Left lung (tissue), 10 donors: Measurements from ENCODE around the gene SCO1. TPM values are rescaled to one million over a fixed set of nuclear protein-coding genes. Genes with fewer than 3 reads are reported as not detected.
"Not testable (repeated sequence)": the region's sequence is repeated elsewhere in the genome, so short reads cannot be mapped to it uniquely, and the experiment has no call there.

Source experiments
- ATAC-seq: fragments of 200-7000 bp; cut with Tn5 transposase; one replicate; pipeline ENCODE4 v1.9.1; 2020; ENCODE audit warnings: moderate library complexity
- DNase-seq, 4 donors: peaks; one replicate each; pipeline ENCODE4 v3.0.0-alpha.2; 2013 to 2020
- H3K27ac ChIP-seq, 2 donors: fragments of 200-600 bp; sonication (generic) in 1 of 2; one replicate each; pipeline versions ENCODE4 v1.5.0 to v1.8.0; 2020 to 2021
- H3K27me3 ChIP-seq, 2 donors: fragments of 200-600 bp; sonication (generic) in 1 of 2; one replicate each; pipeline versions ENCODE4 v1.5.0 to v1.8.0; 2020 to 2021
- H3K36me3 ChIP-seq, 2 donors: fragments of 200-600 bp; sonication (generic) in 1 of 2; one replicate each; pipeline versions ENCODE4 v1.5.0 to v1.8.0; 2020 to 2021
- H3K4me1 ChIP-seq, 2 donors: fragments of 200-600 bp; one replicate each; pipeline ENCODE4 v1.8.0; 2021
- H3K4me3 ChIP-seq, 2 donors: fragments of 200-600 bp; sonication (generic) in 1 of 2; one replicate each; pipeline versions ENCODE4 v1.5.0 to v1.8.0; 2020 to 2021; ENCODE audit warnings: mild to moderate bottlenecking in 1 of 2
- H3K9me3 ChIP-seq, 2 donors: fragments of 200-600 bp; sonication (generic) in 1 of 2; one replicate each; pipeline versions ENCODE4 v1.5.0 to v1.8.0; 2020 to 2021
- CTCF ChIP-seq, 2 donors: fragments of 200-600 bp; sonication (generic) in 1 of 2; IDR thresholded peaks; one replicate each; pipeline versions ENCODE4 v1.5.0 to v1.8.0; 2021; ENCODE audit warnings: antibody characterized with exemption in 2 of 2
- intact Hi-C, 2 donors: fragments of 100-400 bp; cut with DNase I; formaldehyde crosslinking; loops; one replicate each; pipeline versions ENCODE4 v1.11.2 to v1.14.2; 2022
- polyA plus RNA-seq, 6 donors: library from polyadenylated mRNA; unstranded; fragments of 120-200 nt; gene quantifications; one replicate each; pipeline ENCODE4 v1.2.1, GENCODE V29; 2013; ENCODE audit not compliant: insufficient read length in 6 of 6
- total RNA-seq, 2 donors: library from RNA; stranded (reverse); fragmentation: NEBNext Ultra II Directional; extraction: Animal tissue kit (Norgen Biotek cat#: 25700); gene quantifications; one replicate each; pipeline ENCODE4 v1.2.1, GENCODE V29; 2021
- donor health status: DM: no; HTN: yes; CAD: no.
- donor health status: DM: no; HTN: no; CAD: no.

The SCO1 gene
- total and polyA plus RNA-seq, 8 donors, result 24.5 to 29.6 (median 26.7) TPM

DNA sequence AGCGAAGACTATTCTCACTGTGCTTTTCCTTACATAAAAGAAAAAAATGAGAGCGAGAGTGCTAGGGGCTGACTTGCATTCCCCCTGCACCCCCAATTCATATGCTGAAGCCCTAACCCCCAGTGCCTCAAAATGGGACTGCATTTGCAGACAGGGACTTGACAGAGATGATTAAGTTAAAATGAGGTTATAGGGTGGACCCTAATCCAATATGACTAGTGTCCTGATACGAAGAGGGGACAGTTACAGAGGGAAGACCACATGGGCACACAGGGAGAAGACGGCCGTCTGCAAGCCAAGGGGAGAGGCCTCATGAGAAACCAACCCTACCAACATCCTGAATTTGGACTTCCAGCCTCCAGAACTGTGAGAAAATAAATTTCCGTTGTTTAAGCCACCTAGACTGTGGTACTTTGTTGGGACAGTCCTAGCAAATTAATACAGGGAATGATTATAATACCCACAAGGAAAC is 34.1 kb upstream of the SCO1 start:
- no peak overlapping the region for H3K27ac ChIP-seq
- intact Hi-C loops, result no loop called here
- TF ChIP-seq CTCF (IDR thresholded peaks at IDR 0.05), result no peak

GRCh38 chr17:10730247-10730646 is 32.9 kb upstream of the SCO1 start:
- peak overlapping the region; percentile 65 to 66 for H3K4me3 ChIP-seq
- ATAC-seq, result peak; percentile 2
- H3K36me3 ChIP-seq, H3K9me3 ChIP-seq, intact Hi-C loops, DNase-seq, H3K27me3 ChIP-seq, H3K4me1 ChIP-seq: not testable (repeated sequence)
- H3K27ac ChIP-seq, result peak overlapping the region; percentile 89 to 92

More for the DNA sequence above, 34.1 kb upstream of the SCO1 start:
- no peaks in the 10 kb centered on the region for H3K9me3 ChIP-seq
- peaks cover 0 to 10% of the 10 kb centered on the region in 2 donors for H3K4me1 ChIP-seq
- no peaks in the 10 kb centered on the region for H3K27me3 ChIP-seq
- H3K36me3 ChIP-seq, result no peaks in the 10 kb centered on the region
- no peak for ATAC-seq
- no peak overlapping the region for H3K4me3 ChIP-seq
- no peak for DNase-seq

- DNase-seq, result peak; percentile 82 to 93 (median 86)
- ATAC-seq, result peak; percentile 97
- Histone ChIP-seq H3K27ac (peak within 1 kb of the TSS; percentile 89 to 92), H3K9me3 (no peaks in the 10 kb centered on the region), H3K4me1 (peaks cover 0 to 10% of the 10 kb centered on the region in 2 donors), H3K36me3 (peaks cover 0 to 9% of the 10 kb centered on the region in 2 donors), H3K27me3 (no peaks in the 10 kb centered on the region), H3K4me3 (peak within 1 kb of the TSS; percentile 65 to 66)
- TF ChIP-seq CTCF (IDR thresholded peaks at IDR 0.05), result no peak
- intact Hi-C loops, result no loop called here
Measured at GRCh38 chr17:10729334-10730193, 32.2 kb upstream of the SCO1 start, which contains the start of gene TMEM220. Gene TMEM220, minus strand, starts transcription at chr17:10730023. Its CDS starts 172 bp downstream, at chr17:10729851.

DNA sequence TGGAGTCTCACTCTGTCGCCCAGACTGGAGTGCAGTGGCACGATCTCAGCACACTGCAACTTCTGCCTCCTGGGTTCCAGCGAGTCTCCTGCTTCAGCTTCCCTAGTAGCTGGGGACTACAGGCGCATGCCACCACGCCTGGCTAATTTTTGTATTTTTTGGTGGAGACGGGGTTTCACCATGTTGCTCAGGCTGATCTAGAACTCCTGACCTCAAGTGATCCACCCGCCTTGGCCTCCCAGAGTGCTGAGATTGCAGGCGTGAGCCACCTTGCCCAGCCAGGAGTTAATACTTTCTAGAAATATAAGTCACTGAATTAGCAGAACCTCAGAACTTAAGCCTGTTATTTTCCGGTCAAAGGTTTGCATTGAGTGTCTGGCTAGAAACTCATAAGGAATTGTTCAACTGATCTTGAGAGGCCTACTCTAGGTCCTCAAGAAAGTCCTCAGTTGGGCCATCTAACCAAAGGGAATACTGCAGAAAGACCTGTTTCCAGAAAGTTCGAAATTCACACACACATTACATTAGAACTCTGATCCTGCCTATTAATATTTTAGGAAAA is 31.1 kb upstream of the SCO1 start:
- H3K4me1 ChIP-seq, result peaks cover 0 to 10% of the 10 kb centered on the region in 2 donors
- intact Hi-C loops, result no loop called here
- no peak for ATAC-seq
- no peak overlapping the region for H3K4me3 ChIP-seq
- no peaks in the 10 kb centered on the region for H3K9me3 ChIP-seq
- no peak for TF ChIP-seq CTCF (IDR thresholded peaks at IDR 0.05)
- peaks cover 0 to 10% of the 10 kb centered on the region in 2 donors for H3K36me3 ChIP-seq
- no peak for DNase-seq
- H3K27ac ChIP-seq, result no peak overlapping the region
- no peaks in the 10 kb centered on the region for H3K27me3 ChIP-seq

DNA sequence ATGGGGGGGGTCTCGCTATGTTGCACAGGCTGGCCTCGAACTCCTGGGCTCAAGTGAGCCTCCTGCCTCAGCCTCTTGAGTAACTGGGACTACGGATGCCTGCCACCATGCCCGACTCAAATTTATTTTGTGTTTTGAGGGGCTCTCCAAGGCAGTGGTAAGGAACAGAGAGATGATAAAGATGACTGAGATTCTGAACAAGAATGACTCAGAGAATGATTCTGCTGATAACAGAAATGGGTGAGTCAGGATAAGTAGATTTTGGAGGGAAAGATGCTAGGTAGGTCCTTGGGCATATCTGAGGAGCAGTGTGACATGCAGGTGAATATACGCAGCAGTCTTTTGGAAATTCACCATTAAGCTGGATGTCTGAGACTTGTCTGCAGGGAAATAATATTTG is 29.9 kb upstream of the SCO1 start:
- H3K4me1 ChIP-seq, result peaks cover 0 to 10% of the 10 kb centered on the region in 2 donors
- H3K36me3 ChIP-seq, result peaks cover 0 to 16% of the 10 kb centered on the region in 2 donors
- no peak for DNase-seq
- H3K4me3 ChIP-seq, result no peak overlapping the region
- H3K27ac ChIP-seq, result no peak overlapping the region
- no peak for TF ChIP-seq CTCF (IDR thresholded peaks at IDR 0.05)
- H3K9me3 ChIP-seq, result no peaks in the 10 kb centered on the region
- ATAC-seq, result no peak
- intact Hi-C loops, result no loop called here
- no peaks in the 10 kb centered on the region for H3K27me3 ChIP-seq
